ENCODE results near the gene EIF3I. TPM values are rescaled to one million over a fixed set of nuclear protein-coding genes. Genes with fewer than 3 reads are reported as not detected.

The EIF3I gene
- total and polyA plus RNA-seq, 3 donors from 2014 or later = 97.7 to 140 (median 140) TPM

GRCh38 chr1:32247983-32248889, 26.0 kb downstream of the EIF3I start:
- intact Hi-C loops (cut with DNase I; ENCODE audit: low total_unique reads) = loop anchor here (10.0 kb wide), 1 partner anchor 87 kb away; the partner anchor contains the start of gene MARCKSL1
- Histone ChIP-seq H3K36me3 (ENCODE audit: low read depth, missing control alignments) (no peaks in the 10 kb centered on the region), H3K27me3 (no peaks in the 10 kb centered on the region), H3K9me3 (no peaks in the 10 kb centered on the region), H3K27ac (peak overlapping the region; percentile 18 to 52), H3K4me1 (peaks cover 40% of the 10 kb centered on the region), H3K4me3 (peak overlapping the region in 1 of 2 donors; percentile 27)
- 11 to 13% methylated on average over 18 to 25 of the region's 31 CpGs for WGBS, 2 donors
- TF ChIP-seq CTCF (IDR thresholded peaks at IDR 0.05) (peak; percentile 29 to 77 (median 66)), POLR2A (IDR thresholded peaks at IDR 0.05) (no peak)
- DNase-seq = peak; percentile 93

GRCh38 chr1:32249831-32250525, 27.8 kb downstream of the EIF3I start:
- Histone ChIP-seq H3K27ac (no peak overlapping the region), H3K9me3 (no peaks in the 10 kb centered on the region), H3K36me3 (ENCODE audit: low read depth, missing control alignments) (no peaks in the 10 kb centered on the region), H3K4me1 (peaks cover 40% of the 10 kb centered on the region), H3K4me3 (no peak overlapping the region), H3K27me3 (no peaks in the 10 kb centered on the region)
- TF ChIP-seq CTCF (IDR thresholded peaks at IDR 0.05) = no peak
- TF ChIP-seq POLR2A (IDR thresholded peaks at IDR 0.05) = no peak
- intact Hi-C loops (cut with DNase I; ENCODE audit: low total_unique reads) = loop anchor here (10.0 kb wide), 1 partner anchor 85 kb away; the partner anchor contains the start of gene MARCKSL1
- 68 to 72% methylated on average over 8 to 9 of the region's 9 CpGs for WGBS, 2 donors
- no peak for DNase-seq

GRCh38 chr1:32250893-32251716, 28.9 kb downstream of the EIF3I start, which contains the start of gene LCK:
TSS of gene LCK (plus strand) at chr1:32251265. CDS start at chr1:32274330, 23,065 bp downstream.
- no peaks in the 10 kb centered on the region for H3K27me3 ChIP-seq
- no peak within 1 kb of the TSS for H3K4me3 ChIP-seq
- intact Hi-C loops (cut with DNase I; ENCODE audit: low total_unique reads) = no loop called here
- TF ChIP-seq POLR2A (IDR thresholded peaks at IDR 0.05) (no peak), CTCF (IDR thresholded peaks at IDR 0.05) (no peak)
- DNase-seq = no peak
- no peaks in the 10 kb centered on the region for H3K9me3 ChIP-seq
- H3K4me1 ChIP-seq = peaks cover 40% of the 10 kb centered on the region
- H3K27ac ChIP-seq = peak within 1 kb of the TSS in 1 of 2 donors; percentile 26
- H3K36me3 ChIP-seq (ENCODE audit: low read depth, missing control alignments) = no peaks in the 10 kb centered on the region
- WGBS, 2 donors = 81 to 84% methylated on average over 17 to 25 of the region's 25 CpGs
